ENCODE results near the gene DDOST. TPM values are rescaled to one million over a fixed set of nuclear protein-coding genes. Genes with fewer than 3 reads are reported as not detected.
"Not testable (repeated sequence)": the region's sequence is repeated elsewhere in the genome, so short reads cannot be mapped to it uniquely, and the experiment has no call there.

DDOST gene
- total RNA-seq, 1 experiment from 2014 or later, result 311 TPM

GRCh38 chr1:20691872-20692271, 30.7 kb upstream of the DDOST start:
- no peak for DNase-seq (ENCODE audit: low read depth)

- DNase-seq (ENCODE audit: low read depth), result no peak
Observed at GRCh38 chr1:20689645-20690056, 28.5 kb upstream of the DDOST start.

- DNase-seq (ENCODE audit: low read depth), result no peak
Observed at GRCh38 chr1:20686883-20687725, 25.9 kb upstream of the DDOST start.

- no peak for DNase-seq (ENCODE audit: low read depth)
Observed at GRCh38 chr1:20685741-20686140, 24.6 kb upstream of the DDOST start.

- no peak for DNase-seq (ENCODE audit: low read depth)
Observed at GRCh38 chr1:20685099-20685662, 24.0 kb upstream of the DDOST start.

GRCh38 chr1:20684651-20685050, 23.5 kb upstream of the DDOST start:
- DNase-seq (ENCODE audit: low read depth), result no peak

- DNase-seq (ENCODE audit: low read depth), result no peak
Observed at GRCh38 chr1:20684050-20684620, 23.0 kb upstream of the DDOST start.

GRCh38 chr1:20683614-20684013, 22.4 kb upstream of the DDOST start:
- no peak for DNase-seq (ENCODE audit: low read depth)

- DNase-seq (ENCODE audit: low read depth), result no peak
Observed at GRCh38 chr1:20682571-20683236, 21.5 kb upstream of the DDOST start.

- DNase-seq (ENCODE audit: low read depth), result no peak
Observed at GRCh38 chr1:20681999-20682398, 20.8 kb upstream of the DDOST start.

- DNase-seq (ENCODE audit: low read depth), result no peak
Observed at GRCh38 chr1:20680269-20680668, 19.1 kb upstream of the DDOST start.

GRCh38 chr1:20678599-20678998, 17.4 kb upstream of the DDOST start:
- DNase-seq (ENCODE audit: low read depth), result no peak

- not testable (repeated sequence) for DNase-seq (ENCODE audit: low read depth)
Observed at GRCh38 chr1:20673626-20674025, 12.5 kb upstream of the DDOST start.

- no peak for DNase-seq (ENCODE audit: low read depth)
Observed at GRCh38 chr1:20672265-20672632, 11.1 kb upstream of the DDOST start.

GRCh38 chr1:20670936-20671335, 9.8 kb upstream of the DDOST start:
- DNase-seq (ENCODE audit: low read depth), result no peak

- DNase-seq (ENCODE audit: low read depth), result no peak
Observed at GRCh38 chr1:20668581-20668980, 7.4 kb upstream of the DDOST start.

GRCh38 chr1:20666804-20667203, 5.6 kb upstream of the DDOST start:
- DNase-seq (ENCODE audit: low read depth), result peak; percentile 35

- no peak for DNase-seq (ENCODE audit: low read depth)
Observed at GRCh38 chr1:20666146-20666545, 5.0 kb upstream of the DDOST start.

GRCh38 chr1:20665726-20666125, 4.6 kb upstream of the DDOST start:
- no peak for DNase-seq (ENCODE audit: low read depth)

GRCh38 chr1:20663969-20664715, 3.0 kb upstream of the DDOST start:
- DNase-seq (ENCODE audit: low read depth), result no peak

- DNase-seq (ENCODE audit: low read depth), result no peak
Observed at GRCh38 chr1:20663365-20663764, 2.2 kb upstream of the DDOST start.

GRCh38 chr1:20662110-20662475, 924 bp upstream of the DDOST start:
- no peak for DNase-seq (ENCODE audit: low read depth)
